DND-41 (cell line): ENCODE data around the gene SPRN.
"Not testable (repeated sequence)": the region's sequence is repeated elsewhere in the genome, so short reads cannot be mapped to it uniquely, and the experiment has no call there.

ENCODE experiments used
- ATAC-seq: fragments of 200-7000 bp; cut with Tn5 transposase; 3 replicates; pipeline ENCODE4 v1.9.1; 2021; ENCODE audit warnings: low read depth; ENCODE audit not compliant: insufficient read depth
- DNase-seq: peaks from one replicate; pipeline ENCODE4 v3.0.0-alpha.2; 2020
- H2AFZ ChIP-seq: 2 replicates; pipeline ENCODE4 v1.6.0; 2012; ENCODE audit warnings: low read depth, low read length
- H3K27ac ChIP-seq: 2 replicates; pipeline ENCODE4 v1.5.1; 2012; ENCODE audit warnings: low read length, inconsistent platforms
- H3K27me3 ChIP-seq: fragments of 200-600 bp; sonication (generic); 2 replicates; pipeline ENCODE4 v1.6.0; 2012; ENCODE audit warnings: low read length, mild to moderate bottlenecking, inconsistent platforms; ENCODE audit not compliant: insufficient read depth, poor library complexity
- H3K36me3 ChIP-seq: 2 replicates; pipeline ENCODE4 v1.5.1; 2012; ENCODE audit warnings: low read length, inconsistent platforms; ENCODE audit not compliant: insufficient read depth
- H3K4me1 ChIP-seq: 2 replicates; pipeline ENCODE4 v1.5.1; 2012; ENCODE audit warnings: mild to moderate bottlenecking, low read length; ENCODE audit not compliant: insufficient read depth
- H3K4me2 ChIP-seq: 2 replicates; pipeline ENCODE4 v1.6.0; 2012; ENCODE audit warnings: mild to moderate bottlenecking, moderate library complexity, low read length, inconsistent platforms; ENCODE audit not compliant: insufficient read depth
- H3K4me3 ChIP-seq, 2 experiments: fragments of 200-600 bp in 1 of 2; shearing (Covaris generic) in 1 of 2; 2 replicates each; pipeline ENCODE4 v1.5.1; 2012 to 2016; ENCODE audit warnings: inconsistent platforms in 2 of 2, low read length in 2 of 2, mild to moderate bottlenecking in 2 of 2, low read depth in 1 of 2, moderate library complexity in 1 of 2
- H3K79me2 ChIP-seq: 2 replicates; pipeline ENCODE4 v1.6.0; 2012; ENCODE audit warnings: low read length, inconsistent platforms; ENCODE audit not compliant: insufficient read depth
- H3K9ac ChIP-seq: 2 replicates; pipeline ENCODE4 v1.6.0; 2012; ENCODE audit warnings: low read depth, mild to moderate bottlenecking, inconsistent platforms, low read length, moderate library complexity
- H3K9me3 ChIP-seq: 2 replicates; pipeline ENCODE4 v1.5.1; 2012; ENCODE audit warnings: low read length, moderate library complexity, mild to moderate bottlenecking, inconsistent platforms; ENCODE audit not compliant: insufficient read depth, severe bottlenecking
- H4K20me1 ChIP-seq: 2 replicates; pipeline ENCODE4 v1.6.0; 2012; ENCODE audit warnings: low read length; ENCODE audit not compliant: insufficient read depth
- CTCF ChIP-seq: IDR thresholded peaks from 2 replicates; pipeline ENCODE4 v1.5.1; 2012; ENCODE audit warnings: borderline replicate concordance, low read length, moderate library complexity, mild to moderate bottlenecking; ENCODE audit not compliant: poor library complexity, severe bottlenecking; ENCODE audit errors: extremely low read depth
- EZH2 ChIP-seq: IDR thresholded peaks from 3 replicates; pipeline ENCODE4 v1.6.1; 2012; ENCODE audit warnings: borderline replicate concordance, low read depth, mild to moderate bottlenecking, moderate library complexity, low read length, inconsistent platforms; ENCODE audit not compliant: severe bottlenecking

The SPRN gene

GRCh38 chr10:133424601-133425000 is at the start of gene SPRN:
SPRN (minus strand) TSS chr10:133424625; CDS start chr10:133423681, 944 bp downstream.
- H2AFZ ChIP-seq, H3K27me3 ChIP-seq, H3K4me2 ChIP-seq, DNase-seq, H3K9ac ChIP-seq, H3K4me1 ChIP-seq, H3K4me3 ChIP-seq, H3K79me2 ChIP-seq, ATAC-seq, H4K20me1 ChIP-seq, H3K27ac ChIP-seq: not testable (repeated sequence)
- H3K9me3 ChIP-seq = peaks cover 19% of the 10 kb centered on the region
- H3K36me3 ChIP-seq = peaks cover 35% of the 10 kb centered on the region

GRCh38 chr10:133474027-133474426 is 49.6 kb upstream of the SPRN start:
- ATAC-seq (no peak), DNase-seq (no peak)
- no peaks in the 10 kb centered on the region for H3K27me3 ChIP-seq
- H4K20me1 ChIP-seq = no peaks in the 10 kb centered on the region
- TF ChIP-seq CTCF (no peak), EZH2 (no peak)
- no peak overlapping the region for H3K4me3 ChIP-seq
- H3K4me1 ChIP-seq = peaks cover 8% of the 10 kb centered on the region
- H3K4me2 ChIP-seq = no peak overlapping the region
- H3K36me3 ChIP-seq = no peaks in the 10 kb centered on the region
- no peak overlapping the region for H3K27ac ChIP-seq
- H3K79me2 ChIP-seq = no peaks in the 10 kb centered on the region
- H3K9ac ChIP-seq = no peak overlapping the region
- no peaks in the 10 kb centered on the region for H3K9me3 ChIP-seq
- H2AFZ ChIP-seq = no peak overlapping the region

- H3K79me2 ChIP-seq = no peaks in the 10 kb centered on the region
- ATAC-seq (no peak), DNase-seq (no peak)
- TF ChIP-seq EZH2 (no peak), CTCF (no peak)
- peaks cover 8% of the 10 kb centered on the region for H3K4me1 ChIP-seq
- no peaks in the 10 kb centered on the region for H3K36me3 ChIP-seq
- H4K20me1 ChIP-seq = no peaks in the 10 kb centered on the region
- no peak overlapping the region for H2AFZ ChIP-seq
- no peak overlapping the region for H3K4me3 ChIP-seq
- H3K27ac ChIP-seq = no peak overlapping the region
- no peak overlapping the region for H3K9ac ChIP-seq
- H3K4me2 ChIP-seq = no peak overlapping the region
- no peaks in the 10 kb centered on the region for H3K27me3 ChIP-seq
- H3K9me3 ChIP-seq = no peaks in the 10 kb centered on the region
Observed at GRCh38 chr10:133473270-133473669, 48.8 kb upstream of the SPRN start.

GRCh38 chr10:133471300-133472109 is 47.1 kb upstream of the SPRN start:
- Histone ChIP-seq H3K36me3 (peaks cover 10% of the 10 kb centered on the region; the same call in 1 of the 2 replicates), H3K27me3 (no peaks in the 10 kb centered on the region), H3K4me1 (peaks cover 8% of the 10 kb centered on the region), H3K79me2 (no peaks in the 10 kb centered on the region), H3K4me2 (no peak overlapping the region), H3K9ac (no peak overlapping the region), H2AFZ (no peak overlapping the region), H3K4me3 (no peak overlapping the region), H3K27ac (no peak overlapping the region), H3K9me3 (no peaks in the 10 kb centered on the region), H4K20me1 (no peaks in the 10 kb centered on the region)
- DNase-seq (no peak), ATAC-seq (no peak)
- no peak for TF ChIP-seq EZH2
- TF ChIP-seq CTCF = no peak

- not testable (repeated sequence) for H3K9me3 ChIP-seq, ATAC-seq, H3K27me3 ChIP-seq, DNase-seq, H3K4me2 ChIP-seq, H3K4me1 ChIP-seq, H3K9ac ChIP-seq, H3K79me2 ChIP-seq, H4K20me1 ChIP-seq, H3K4me3 ChIP-seq, H2AFZ ChIP-seq, H3K27ac ChIP-seq
- H3K36me3 ChIP-seq = peaks cover 10% of the 10 kb centered on the region; the same call in 1 of the 2 replicates
Observed at GRCh38 chr10:133469205-133469604, 44.8 kb upstream of the SPRN start.
